ENCODE results near the gene CFAP74.

DNA sequence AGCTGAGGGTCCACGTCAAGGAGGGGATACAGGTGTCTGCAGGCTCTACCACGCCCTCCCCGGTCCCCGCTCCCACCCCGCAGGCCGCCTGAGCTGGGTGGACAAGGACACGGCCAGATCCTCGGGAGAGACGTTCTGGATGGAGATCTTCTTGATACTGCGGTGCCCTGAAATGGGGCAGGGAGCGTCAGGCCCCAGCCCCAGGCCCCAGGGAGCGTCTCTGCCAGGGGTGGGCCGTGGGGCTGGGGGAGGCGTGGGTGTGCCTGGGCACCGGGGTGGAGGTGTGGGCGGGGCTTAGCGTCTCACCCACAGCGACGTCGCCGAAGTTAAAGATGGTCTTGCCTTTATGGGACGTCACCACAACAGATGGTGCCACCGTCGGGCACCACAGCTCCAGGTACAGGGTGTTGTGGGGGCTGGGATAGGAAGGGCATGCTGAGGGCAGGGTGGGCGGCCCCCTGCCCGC lies 77.2 kb downstream of the CFAP74 start:
- TF ChIP-seq, protein P1, sequence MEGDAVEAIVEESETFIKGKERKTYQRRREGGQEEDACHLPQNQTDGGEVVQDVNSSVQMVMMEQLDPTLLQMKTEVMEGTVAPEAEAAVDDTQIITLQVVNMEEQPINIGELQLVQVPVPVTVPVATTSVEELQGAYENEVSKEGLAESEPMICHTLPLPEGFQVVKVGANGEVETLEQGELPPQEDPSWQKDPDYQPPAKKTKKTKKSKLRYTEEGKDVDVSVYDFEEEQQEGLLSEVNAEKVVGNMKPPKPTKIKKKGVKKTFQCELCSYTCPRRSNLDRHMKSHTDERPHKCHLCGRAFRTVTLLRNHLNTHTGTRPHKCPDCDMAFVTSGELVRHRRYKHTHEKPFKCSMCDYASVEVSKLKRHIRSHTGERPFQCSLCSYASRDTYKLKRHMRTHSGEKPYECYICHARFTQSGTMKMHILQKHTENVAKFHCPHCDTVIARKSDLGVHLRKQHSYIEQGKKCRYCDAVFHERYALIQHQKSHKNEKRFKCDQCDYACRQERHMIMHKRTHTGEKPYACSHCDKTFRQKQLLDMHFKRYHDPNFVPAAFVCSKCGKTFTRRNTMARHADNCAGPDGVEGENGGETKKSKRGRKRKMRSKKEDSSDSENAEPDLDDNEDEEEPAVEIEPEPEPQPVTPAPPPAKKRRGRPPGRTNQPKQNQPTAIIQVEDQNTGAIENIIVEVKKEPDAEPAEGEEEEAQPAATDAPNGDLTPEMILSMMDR (IDR thresholded peaks at IDR 0.05), result no peak
- TF ChIP-seq MAZ (IDR thresholded peaks at IDR 0.05; ENCODE audit: borderline replicate concordance, low read depth, low read length) (no peak), PHF8 (IDR thresholded peaks at IDR 0.05; ENCODE audit: borderline replicate concordance, low read depth) (no peak), POLR2A (IDR thresholded peaks at IDR 0.05; ENCODE audit: low read length) (no peak), EHMT2 (IDR thresholded peaks at IDR 0.05; ENCODE audit: low read depth) (no peak), HOXA7 (CRISPR knock-in tag; IDR thresholded peaks at IDR 0.05) (no peak)
- TF ChIP-seq, protein P2, sequence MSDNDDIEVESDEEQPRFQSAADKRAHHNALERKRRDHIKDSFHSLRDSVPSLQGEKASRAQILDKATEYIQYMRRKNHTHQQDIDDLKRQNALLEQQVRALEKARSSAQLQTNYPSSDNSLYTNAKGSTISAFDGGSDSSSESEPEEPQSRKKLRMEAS (IDR thresholded peaks at IDR 0.05), result no peak
- TF ChIP-seq, protein P3, sequence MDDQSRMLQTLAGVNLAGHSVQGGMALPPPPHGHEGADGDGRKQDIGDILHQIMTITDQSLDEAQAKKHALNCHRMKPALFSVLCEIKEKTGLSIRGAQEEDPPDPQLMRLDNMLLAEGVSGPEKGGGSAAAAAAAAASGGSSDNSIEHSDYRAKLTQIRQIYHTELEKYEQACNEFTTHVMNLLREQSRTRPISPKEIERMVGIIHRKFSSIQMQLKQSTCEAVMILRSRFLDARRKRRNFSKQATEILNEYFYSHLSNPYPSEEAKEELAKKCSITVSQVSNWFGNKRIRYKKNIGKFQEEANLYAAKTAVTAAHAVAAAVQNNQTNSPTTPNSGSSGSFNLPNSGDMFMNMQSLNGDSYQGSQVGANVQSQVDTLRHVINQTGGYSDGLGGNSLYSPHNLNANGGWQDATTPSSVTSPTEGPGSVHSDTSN (IDR thresholded peaks at IDR 0.05), result no peak
